Endodermal cell (in vitro differentiated cells): ENCODE measurements around the gene CACNA1D. TPM values are rescaled to one million over a fixed set of nuclear protein-coding genes. Genes with fewer than 3 reads are reported as not detected.

ENCODE experiments used
- DNase-seq: peaks from one replicate; pipeline ENCODE4 v3.0.0-alpha.2; 2017
- H3K27ac ChIP-seq: 2 replicates; pipeline ENCODE4 v1.5.1; 2013; ENCODE audit warnings: mild to moderate bottlenecking, low read depth, low read length, moderate library complexity
- H3K27me3 ChIP-seq: 2 replicates; pipeline ENCODE4 v1.6.1; 2013; ENCODE audit warnings: mild to moderate bottlenecking, low read length, moderate library complexity; ENCODE audit not compliant: insufficient read depth, control insufficient read depth, poor library complexity, severe bottlenecking
- H3K36me3 ChIP-seq: 2 replicates; pipeline ENCODE4 v1.7.0; 2013; ENCODE audit warnings: mild to moderate bottlenecking, low read length, moderate library complexity; ENCODE audit not compliant: control insufficient read depth, insufficient read depth
- H3K4me1 ChIP-seq: one replicate; pipeline ENCODE4 v1.7.0; 2013; ENCODE audit warnings: low read length; ENCODE audit not compliant: control insufficient read depth, insufficient read depth
- H3K4me3 ChIP-seq: 2 replicates; pipeline ENCODE4 v1.5.1; 2013; ENCODE audit warnings: mild to moderate bottlenecking, low read length, moderate library complexity
- H3K9ac ChIP-seq: 2 replicates; pipeline ENCODE4 v1.6.1; 2013; ENCODE audit warnings: mild to moderate bottlenecking, low read length, moderate library complexity; ENCODE audit not compliant: poor library complexity, severe bottlenecking; ENCODE audit errors: extremely low read depth
- H3K9me3 ChIP-seq: 2 replicates; pipeline ENCODE4 v1.6.1; 2013; ENCODE audit warnings: mild to moderate bottlenecking, low read length, moderate library complexity; ENCODE audit not compliant: control insufficient read depth
- H3K27ac Mint-ChIP-seq: 2 replicates; pipeline ENCODE4 v1.8.0; 2020; ENCODE audit warnings: mixed read lengths
- H3K27me3 Mint-ChIP-seq: 2 replicates; pipeline ENCODE4 v1.8.0; 2021; ENCODE audit warnings: mild to moderate bottlenecking, mixed read lengths; ENCODE audit not compliant: insufficient read depth
- H3K36me3 Mint-ChIP-seq: 2 replicates; pipeline ENCODE4 v1.8.0; 2020; ENCODE audit warnings: low read depth, mixed read lengths
- H3K4me1 Mint-ChIP-seq: 2 replicates; pipeline ENCODE4 v1.8.0; 2020; ENCODE audit warnings: mixed read lengths
- H3K4me3 Mint-ChIP-seq: 2 replicates; pipeline ENCODE4 v1.8.0; 2020; ENCODE audit warnings: mild to moderate bottlenecking, moderate library complexity, mixed read lengths
- H3K9me3 Mint-ChIP-seq: 2 replicates; pipeline ENCODE4 v1.8.0; 2020; ENCODE audit warnings: mild to moderate bottlenecking, mixed read lengths
- CTCF ChIP-seq: fragments of 200-600 bp; sonication (generic); conservative IDR thresholded peaks from 2 replicates; pipeline ENCODE4 v1.5.0; 2021; ENCODE audit warnings: antibody characterized with exemption, mild to moderate bottlenecking
- WGBS, 2 experiments: methylation state at CpG; one replicate each; pipeline versions ENCODE4 v1.1.5 to v1.1.7; 2013; ENCODE audit warnings: missing lambda C conversion rate in 2 of 2, mixed read lengths in 1 of 2; ENCODE audit not compliant: insufficient coverage in 1 of 2, insufficient read length in 1 of 2; 5-methylcytosine and 5-hydroxymethylcytosine counted together
- total RNA-seq, 2 donors: library from RNA; stranded (reverse); fragmentation: NEBNext Ultra II Directional in 1 of 2; extraction: Animal tissue kit (Norgen Biotek cat#: 25700) in 1 of 2; gene quantifications; 2 replicates in 1 of 2; 3 replicates in 1 of 2; pipeline ENCODE4 v1.2.1, GENCODE V29; 2021

Gene CACNA1D
- total RNA-seq, 2 donors from 2014 or later = 2.2 to 3.8 TPM

DNA sequence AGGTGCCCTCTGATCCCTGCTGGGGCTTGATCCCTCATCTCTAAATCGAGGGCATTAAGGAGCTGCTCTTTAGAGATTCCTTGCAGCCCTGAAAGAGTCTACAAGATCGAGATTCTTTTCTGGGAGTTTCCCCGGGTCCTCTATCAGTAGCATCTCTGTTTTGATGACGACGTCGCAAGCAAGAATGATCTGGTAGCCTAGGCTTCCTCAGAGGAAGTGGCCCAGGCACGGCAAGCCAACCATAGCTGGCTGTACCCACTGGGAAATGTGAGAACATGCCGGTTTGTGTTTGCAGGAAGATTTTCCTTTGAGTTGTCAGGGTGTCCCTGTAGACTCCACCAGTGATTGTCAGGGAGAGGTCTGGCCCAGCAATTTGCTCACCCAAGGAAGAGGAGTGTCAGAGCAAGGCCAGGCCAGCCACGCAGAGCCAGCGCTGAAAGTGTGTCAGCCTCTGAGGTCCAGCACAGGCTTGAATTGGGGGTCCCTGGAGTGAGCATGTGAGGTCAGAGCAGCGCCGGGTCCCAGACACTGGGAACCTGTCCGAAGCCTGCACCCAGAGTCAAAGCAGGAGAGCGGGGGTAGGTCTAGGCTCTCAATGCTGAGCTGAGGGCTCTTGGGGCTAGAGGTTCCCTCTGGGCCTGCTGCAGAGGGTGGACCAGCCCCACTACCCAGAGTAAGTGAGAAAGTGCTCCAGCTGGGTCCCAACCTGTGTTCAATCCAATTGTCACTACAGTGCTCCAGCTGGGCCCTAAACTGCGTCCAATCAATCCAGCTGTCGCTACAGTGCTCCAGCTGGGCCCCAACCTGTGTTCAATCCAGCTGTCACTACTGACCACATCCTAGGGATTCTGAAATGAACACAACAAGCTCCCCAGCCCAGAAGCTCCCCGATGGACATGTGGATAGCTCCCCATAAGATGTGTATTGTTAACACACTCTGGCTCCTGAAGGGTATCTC is 256.1 kb downstream of the CACNA1D start:
- 94 to 95% methylated on average over 12 to 17 of the region's 17 CpGs for WGBS, 2 experiments
- Histone ChIP-seq H3K36me3 (no peaks in the 10 kb centered on the region), H3K4me1 (no peaks in the 10 kb centered on the region), H3K27ac (no peak overlapping the region), H3K9me3 (no peaks in the 10 kb centered on the region), H3K27me3 (peaks cover 6% of the 10 kb centered on the region), H3K9ac (no peak overlapping the region), H3K4me3 (no peak overlapping the region)
- peaks cover 10% of the 10 kb centered on the region for H3K27me3 Mint-ChIP-seq
- H3K4me1 Mint-ChIP-seq = peaks cover 22% of the 10 kb centered on the region
- no peak for DNase-seq
- H3K4me3 Mint-ChIP-seq = no peak overlapping the region
- H3K36me3 Mint-ChIP-seq = no peaks in the 10 kb centered on the region
- H3K9me3 Mint-ChIP-seq = no peaks in the 10 kb centered on the region
- no peak overlapping the region for H3K27ac Mint-ChIP-seq
- no peak for TF ChIP-seq CTCF

DNA sequence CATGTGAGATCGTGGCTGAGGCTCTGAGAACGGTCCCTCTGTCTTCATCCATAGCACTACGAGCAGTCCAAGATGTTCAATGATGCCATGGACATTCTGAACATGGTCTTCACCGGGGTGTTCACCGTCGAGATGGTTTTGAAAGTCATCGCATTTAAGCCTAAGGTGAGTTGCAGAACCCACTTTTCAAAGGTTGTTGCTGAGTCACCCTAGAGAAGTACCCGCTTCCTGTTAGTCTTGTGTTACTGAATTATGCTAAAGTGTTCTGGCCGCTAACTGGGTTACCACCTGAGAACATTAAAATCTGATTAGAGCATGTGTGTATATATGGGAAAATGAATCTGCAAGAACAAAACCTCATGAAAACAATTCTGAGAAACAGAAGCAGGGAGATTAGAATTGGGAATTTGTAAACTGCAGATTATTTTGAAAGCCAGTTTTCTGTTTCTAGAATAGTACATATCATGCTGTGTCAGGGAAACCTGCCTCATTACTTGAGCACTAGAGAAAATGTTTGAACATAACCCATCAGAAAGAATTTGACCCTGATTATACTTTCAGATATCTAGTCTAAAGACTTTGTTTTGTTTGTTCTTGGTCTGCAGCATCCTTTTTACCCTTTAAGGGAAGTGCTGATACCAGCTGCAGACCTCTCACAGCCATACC is 259.2 kb downstream of the CACNA1D start:
- no peak for TF ChIP-seq CTCF
- WGBS, 2 experiments = 93 to 94% methylated on average over 9 of the region's 9 CpGs

GRCh38 chr3:53754325-53754724 is 259.9 kb downstream of the CACNA1D start:
- Histone ChIP-seq H3K9ac (no peak overlapping the region), H3K9me3 (no peaks in the 10 kb centered on the region), H3K27me3 (peaks cover 6% of the 10 kb centered on the region), H3K4me3 (no peak overlapping the region), H3K4me1 (no peaks in the 10 kb centered on the region), H3K36me3 (no peaks in the 10 kb centered on the region), H3K27ac (no peak overlapping the region)
- TF ChIP-seq CTCF = no peak
- Mint-ChIP-seq H3K4me3 (no peak overlapping the region), H3K36me3 (no peaks in the 10 kb centered on the region), H3K27me3 (peaks cover 7% of the 10 kb centered on the region), H3K9me3 (no peaks in the 10 kb centered on the region), H3K27ac (no peak overlapping the region), H3K4me1 (peaks cover 5% of the 10 kb centered on the region)
- WGBS, 2 experiments = 92 to 100% methylated on average over 3 to 9 of the region's 9 CpGs
- DNase-seq = no peak

More for the DNA sequence above, 259.2 kb downstream of the CACNA1D start:
- Histone ChIP-seq H3K27ac (no peak overlapping the region), H3K36me3 (no peaks in the 10 kb centered on the region), H3K4me3 (no peak overlapping the region), H3K9me3 (no peaks in the 10 kb centered on the region), H3K9ac (no peak overlapping the region), H3K4me1 (no peaks in the 10 kb centered on the region), H3K27me3 (peaks cover 6% of the 10 kb centered on the region)
- no peaks in the 10 kb centered on the region for H3K36me3 Mint-ChIP-seq
- H3K27ac Mint-ChIP-seq = peak overlapping the region; percentile 53
- H3K27me3 Mint-ChIP-seq = peaks cover 7% of the 10 kb centered on the region
- H3K9me3 Mint-ChIP-seq = no peaks in the 10 kb centered on the region
- H3K4me3 Mint-ChIP-seq = no peak overlapping the region
- peaks cover 12% of the 10 kb centered on the region for H3K4me1 Mint-ChIP-seq
- DNase-seq = no peak
